HT-29 (cell line): ENCODE results near the gene MACROD1. TPM values are rescaled to one million over a fixed set of nuclear protein-coding genes. Genes with fewer than 3 reads are reported as not detected.

ENCODE experiments used
- DNase-seq: peaks from one replicate; pipeline ENCODE4 v3.0.0-alpha.2; 2015; ENCODE audit warnings: low spot score
- total RNA-seq: library from RNA; depleted of rRNA; stranded (reverse); fragments of >200 nt; shearing (Covaris generic); gene quantifications from 2 replicates; pipeline ENCODE4 v1.2.3, GENCODE V29; 2014

Gene MACROD1
- total RNA-seq, 1 experiment from 2014 or later = 226 TPM

DNA sequence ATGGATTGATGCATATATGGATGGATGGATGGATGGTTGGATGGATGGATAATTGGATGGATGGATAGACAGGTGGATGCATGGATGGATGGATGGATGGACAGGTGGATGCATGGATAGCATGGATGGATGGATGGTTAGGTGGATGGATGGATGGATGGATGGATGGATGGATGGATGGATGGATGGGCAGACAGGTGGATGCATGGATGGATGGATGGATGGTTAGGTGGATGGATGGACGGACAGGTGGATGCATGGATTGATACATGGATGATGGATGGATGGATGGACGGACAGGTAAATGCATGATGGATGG lies 52.5 kb downstream of the MACROD1 start:
- DNase-seq = no peak

GRCh38 chr11:64112771-64113461 lies 53.0 kb downstream of the MACROD1 start:
- DNase-seq = no peak

- DNase-seq = no peak
These were observed 55.2 kb downstream of the MACROD1 start for GRCh38 chr11:64110465-64111375.

DNA sequence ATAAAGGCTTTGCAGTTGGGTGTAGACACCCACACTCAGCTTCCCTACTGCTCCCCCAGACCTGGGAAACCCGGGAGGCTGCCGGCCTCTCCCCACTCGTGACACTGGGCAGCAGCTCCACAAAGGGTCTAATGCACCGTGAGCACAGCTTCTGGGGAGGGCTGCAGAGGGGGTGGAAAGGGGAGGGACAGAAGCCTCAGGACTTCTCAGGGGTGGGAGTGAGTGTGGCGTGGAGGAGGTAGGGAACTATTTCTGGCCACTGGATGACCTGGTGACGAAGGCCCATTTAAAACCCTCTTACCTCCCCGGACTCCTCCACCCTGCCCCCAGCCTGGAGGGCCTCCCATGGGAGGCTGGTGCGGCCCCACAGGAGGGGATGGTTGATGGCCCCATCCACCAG lies 56.6 kb downstream of the MACROD1 start:
- DNase-seq = no peak

- DNase-seq = no peak
These were observed 58.6 kb downstream of the MACROD1 start for GRCh38 chr11:64107303-64107702.

DNA sequence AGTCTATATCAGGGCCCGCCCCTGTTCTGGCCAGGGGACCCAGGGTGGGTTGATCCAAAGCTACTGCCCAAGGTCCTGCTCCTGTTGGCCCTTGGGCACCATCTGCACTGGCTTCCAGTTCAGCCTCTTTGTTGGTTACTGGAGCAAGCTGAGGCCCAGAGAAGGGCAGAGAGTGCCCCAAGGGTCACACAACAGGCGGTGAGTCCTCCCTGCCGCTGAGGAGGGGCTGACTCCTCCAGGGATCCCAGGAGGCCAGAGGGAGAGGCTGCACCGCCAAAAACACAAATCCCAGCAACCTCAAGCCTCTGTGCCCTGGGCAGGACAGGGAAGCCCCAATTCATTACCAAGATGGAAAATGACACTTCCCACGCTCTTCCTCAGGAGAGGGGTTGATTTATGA lies 61.3 kb downstream of the MACROD1 start:
- DNase-seq = no peak

- DNase-seq = no peak
These were observed 62.5 kb downstream of the MACROD1 start for GRCh38 chr11:64103277-64103985.

DNA sequence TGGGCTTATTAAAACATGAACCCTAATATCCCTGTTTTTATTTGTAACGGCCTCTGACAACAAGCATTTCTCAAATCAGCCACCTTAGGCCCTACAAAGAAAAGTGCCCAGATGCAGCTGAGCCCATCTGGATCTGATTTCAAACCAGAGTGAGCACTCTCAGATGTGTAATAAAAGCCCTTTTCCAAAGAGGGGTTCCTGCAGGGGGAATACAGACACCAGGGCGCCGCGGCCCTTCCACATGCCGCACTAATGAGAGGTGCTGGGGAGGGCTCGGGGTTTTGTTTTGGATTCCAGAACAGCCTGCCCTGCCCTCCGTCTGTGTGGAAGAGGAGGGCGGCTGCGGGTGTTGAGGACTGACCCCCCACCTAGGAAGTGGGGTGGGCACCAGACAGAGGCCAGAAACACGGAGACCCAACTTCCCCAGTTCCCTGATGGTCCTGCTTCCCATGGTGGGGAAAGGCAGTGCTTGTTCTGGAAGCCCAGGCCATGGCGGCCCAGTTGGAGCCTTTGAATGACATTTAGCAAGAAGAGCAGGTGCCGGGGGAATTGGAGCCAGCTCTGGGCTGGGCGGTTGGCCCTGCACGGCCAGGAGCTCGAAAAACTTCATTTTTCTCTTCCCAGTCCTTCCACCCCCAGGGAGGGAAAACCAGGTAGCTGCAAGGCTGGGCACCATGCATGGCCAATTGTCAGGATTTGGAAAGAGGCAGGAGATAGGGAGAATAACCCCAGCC lies 63.7 kb downstream of the MACROD1 start:
- no peak for DNase-seq

GRCh38 chr11:64101461-64101860 lies 64.5 kb downstream of the MACROD1 start:
- no peak for DNase-seq

- no peak for DNase-seq
These were observed 65.0 kb downstream of the MACROD1 start for GRCh38 chr11:64100782-64101353.

DNA sequence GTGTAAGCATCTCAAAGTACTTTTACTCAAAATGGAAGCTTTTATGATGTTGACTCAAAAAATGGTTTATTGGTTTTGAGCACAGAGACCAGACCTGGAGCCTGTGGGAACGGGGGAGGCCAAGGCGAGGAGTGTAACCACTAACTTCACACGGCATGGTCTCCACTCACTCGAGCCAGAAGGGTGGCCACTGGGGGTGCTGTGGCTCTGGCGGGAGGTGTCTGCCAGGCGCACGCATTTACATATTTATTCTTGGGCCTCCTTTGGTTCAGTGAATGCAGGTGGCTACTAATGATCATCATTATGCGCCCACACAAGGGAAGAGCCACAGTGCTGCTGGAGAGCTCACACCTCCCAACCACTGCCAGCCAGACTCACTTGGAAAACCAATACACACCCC lies 65.6 kb downstream of the MACROD1 start:
- no peak for DNase-seq

- DNase-seq = no peak
These were observed 66.5 kb downstream of the MACROD1 start for GRCh38 chr11:64099436-64099835.

DNA sequence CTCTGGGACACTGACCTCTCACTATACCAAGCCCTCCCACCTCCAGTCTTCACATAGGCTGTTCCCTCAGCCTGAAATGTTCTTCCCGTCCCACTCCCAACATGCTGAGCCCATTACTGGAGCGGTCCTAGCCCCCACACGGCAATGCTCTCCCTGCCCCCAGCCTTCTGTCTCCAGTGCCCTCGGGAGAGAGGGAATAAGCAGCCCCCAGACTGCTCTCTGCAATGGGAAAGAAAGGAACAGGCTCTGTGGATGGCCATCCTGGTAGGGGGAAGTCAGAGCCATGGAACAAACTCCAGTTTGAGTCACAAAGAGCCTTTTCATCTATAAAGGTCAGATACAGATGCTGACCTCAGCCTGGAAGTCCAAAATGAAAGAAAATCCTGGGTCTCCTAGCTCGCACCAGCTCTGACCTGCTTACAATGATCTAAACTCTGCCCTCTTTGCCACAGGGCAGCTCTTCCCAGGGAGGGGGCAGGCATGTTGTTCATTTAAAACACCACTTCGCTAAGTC lies 67.5 kb downstream of the MACROD1 start:
- no peak for DNase-seq

DNA sequence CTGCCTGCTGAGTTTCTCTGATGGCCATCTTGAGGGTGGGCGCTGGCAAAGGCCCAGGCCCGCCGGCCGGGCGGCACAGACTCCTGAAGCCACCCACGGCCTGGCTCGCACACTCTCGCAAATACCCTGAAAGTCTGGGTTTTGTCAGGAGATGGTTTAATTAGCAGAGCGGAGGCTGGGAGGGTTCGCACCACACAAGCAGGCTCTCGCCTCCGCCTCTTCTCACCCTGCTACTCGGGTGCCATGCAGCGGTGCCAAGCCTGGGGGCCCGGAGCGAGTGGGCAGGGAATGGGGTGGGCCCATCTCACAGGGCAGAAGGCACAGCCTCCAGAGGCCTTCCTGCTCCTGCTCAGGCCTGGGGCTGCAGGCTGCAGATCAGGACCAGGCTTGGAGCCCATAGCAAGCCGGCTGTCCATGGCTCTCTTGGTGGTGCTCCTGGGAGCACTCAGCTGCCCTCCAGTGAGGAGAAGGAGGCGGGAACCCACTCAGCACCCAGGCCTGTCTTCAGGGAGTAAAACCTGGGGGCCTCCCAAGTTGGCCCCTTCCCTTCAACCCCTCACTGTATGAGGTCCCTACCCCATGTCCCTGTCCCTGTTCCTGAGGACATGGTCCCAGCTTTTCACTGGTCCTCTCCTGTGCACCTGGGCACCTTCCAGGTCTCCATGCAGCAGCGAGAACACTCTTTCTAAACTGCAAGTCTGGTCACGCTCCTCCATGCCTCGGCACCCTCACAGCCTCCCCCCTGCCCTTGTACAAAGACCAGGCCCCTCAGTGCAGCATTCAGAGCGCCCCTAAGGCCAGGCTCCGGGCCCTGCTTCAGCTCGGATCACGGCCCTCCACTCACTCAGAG lies 68.2 kb downstream of the MACROD1 start:
- no peak for DNase-seq

- DNase-seq = no peak
These were observed 69.1 kb downstream of the MACROD1 start for GRCh38 chr11:64096835-64097234.

DNA sequence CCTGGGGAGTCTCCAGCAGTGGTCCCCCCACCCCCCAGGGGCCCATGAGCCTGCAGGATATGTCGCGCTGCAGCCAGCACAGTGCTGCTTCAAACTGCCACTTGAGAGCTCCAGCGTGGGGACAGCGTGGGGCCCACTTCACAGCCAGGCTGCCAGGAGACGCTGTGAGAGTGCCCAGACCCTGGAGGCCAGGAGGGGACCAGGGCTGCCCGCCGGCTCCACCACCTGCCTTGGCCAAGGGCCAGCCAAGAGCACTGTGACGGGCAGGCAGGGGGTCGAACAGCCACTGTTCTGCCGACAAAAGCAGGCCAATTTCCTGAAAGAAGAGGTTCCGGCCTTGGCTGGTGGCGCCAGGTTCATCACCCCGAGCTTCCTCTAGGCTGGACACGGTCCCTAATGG lies 70.0 kb downstream of the MACROD1 start:
- no peak for DNase-seq

DNA sequence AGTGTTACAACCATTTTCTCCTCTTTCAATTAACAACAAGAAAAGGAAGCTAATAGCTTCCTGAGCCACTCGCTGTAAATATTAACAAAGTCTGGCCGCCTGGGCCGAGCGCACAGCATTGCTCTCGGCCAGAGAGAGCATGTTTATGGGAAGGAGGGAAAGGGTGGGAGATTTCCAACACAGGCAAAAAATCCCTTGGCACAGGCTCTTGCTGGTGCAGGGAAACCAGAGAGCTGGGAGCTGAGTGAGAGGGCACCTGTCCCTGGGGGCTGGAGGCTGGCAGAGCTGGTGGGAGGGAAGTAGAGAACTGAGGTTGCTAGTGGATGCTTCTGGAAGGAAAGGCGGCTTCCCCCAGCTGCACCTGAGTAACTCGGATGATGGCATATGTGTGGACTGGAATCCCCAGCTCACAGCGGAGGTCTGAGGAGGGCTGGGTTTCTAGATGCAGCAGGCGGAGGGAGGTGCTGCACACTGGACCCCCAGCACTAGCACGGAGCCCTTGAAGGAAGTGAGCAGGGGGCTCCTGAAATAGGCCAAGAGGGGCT lies 70.6 kb downstream of the MACROD1 start:
- no peak for DNase-seq

DNA sequence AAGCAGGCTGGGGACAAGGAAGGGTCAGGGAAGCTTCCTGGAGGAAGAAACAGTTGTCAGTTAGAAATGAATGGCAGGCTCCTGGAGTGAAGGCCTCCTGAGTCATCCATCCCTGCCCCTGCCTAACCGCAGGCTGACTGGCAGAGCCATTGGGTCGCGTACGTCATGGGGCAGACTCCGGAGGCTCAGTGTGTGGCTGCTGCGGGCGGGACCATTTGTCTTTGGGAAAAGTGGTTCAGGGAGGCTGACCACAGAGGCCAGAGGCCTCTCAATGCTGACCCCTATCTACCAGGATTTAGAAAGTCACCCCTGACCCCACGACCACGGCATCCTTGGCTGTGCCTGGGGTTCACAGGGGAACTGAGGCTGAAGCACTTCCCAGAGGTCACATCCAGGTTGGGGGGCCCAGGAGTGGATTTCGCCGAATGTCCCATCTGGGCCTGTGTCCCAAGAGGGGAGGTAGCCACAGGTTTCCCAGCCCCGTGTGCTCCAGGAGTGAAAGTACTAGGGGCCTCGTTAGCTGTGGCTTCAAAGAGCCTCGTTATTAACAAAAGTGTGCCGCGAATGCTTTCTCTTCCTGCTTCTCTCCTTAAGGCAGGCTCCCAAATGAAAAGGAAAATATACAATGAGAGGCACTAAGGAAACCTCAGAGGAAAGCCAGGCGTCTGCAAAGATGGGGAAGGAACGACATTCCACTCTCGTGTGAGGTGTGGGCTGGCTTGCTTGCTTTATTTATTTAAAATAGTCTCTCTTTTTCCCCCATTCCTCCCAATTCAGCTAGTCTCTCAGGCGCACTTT lies 71.3 kb downstream of the MACROD1 start:
- DNase-seq = peak; percentile 85
